ENCODE results near the gene DGKD.

- no peak for TF ChIP-seq CTCF (IDR thresholded peaks at IDR 0.05)
- TF ChIP-seq POLR2A (IDR thresholded peaks at IDR 0.05) = no peak
- TF ChIP-seq POLR2AphosphoS5 (IDR thresholded peaks at IDR 0.05) = no peak
Measured at GRCh38 chr2:233453916-233454315, 99.6 kb downstream of the DGKD start.

Measured in prostate gland (tissue), 2 donors.